Choroid plexus epithelial cell (primary cell): ENCODE results near the gene MIPOL1.

Source experiments
- DNase-seq: peaks from one replicate; pipeline ENCODE4 v3.0.0-alpha.2; 2010; ENCODE audit warnings: low read depth
- H3K4me3 ChIP-seq: 2 replicates; pipeline ENCODE4 v1.5.1; 2011; ENCODE audit warnings: low read depth, mild to moderate bottlenecking, control low read depth, low read length, moderate library complexity
- TF ChIP-seq, protein P1 (sequence below): conservative IDR thresholded peaks from 2 replicates; pipeline ENCODE4 v1.5.1; 2011; ENCODE audit warnings: low read depth, mild to moderate bottlenecking, control low read depth, inconsistent platforms, low read length, moderate library complexity

Gene MIPOL1

DNA sequence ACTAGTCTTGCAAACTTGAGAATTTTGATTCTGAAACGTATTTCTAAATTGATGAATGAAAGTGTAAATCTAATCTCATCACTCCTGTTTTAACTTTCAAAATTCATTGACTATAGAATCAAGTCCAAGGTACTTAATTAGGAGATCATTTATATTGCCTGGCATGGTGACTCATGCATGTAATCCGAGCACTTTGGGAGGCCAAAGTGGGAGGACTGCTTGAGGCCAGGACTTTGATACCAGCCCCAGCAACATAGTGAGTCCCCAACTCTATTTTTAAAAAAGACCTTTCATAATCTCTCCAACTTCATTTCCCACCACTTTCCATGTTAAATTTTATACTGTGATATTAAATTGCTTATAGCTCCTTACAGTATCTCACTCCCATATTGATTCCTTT, 3.0 kb upstream of the MIPOL1 start:
- no peak for DNase-seq
- no peak overlapping the region for H3K4me3 ChIP-seq
- TF ChIP-seq, protein P1, sequence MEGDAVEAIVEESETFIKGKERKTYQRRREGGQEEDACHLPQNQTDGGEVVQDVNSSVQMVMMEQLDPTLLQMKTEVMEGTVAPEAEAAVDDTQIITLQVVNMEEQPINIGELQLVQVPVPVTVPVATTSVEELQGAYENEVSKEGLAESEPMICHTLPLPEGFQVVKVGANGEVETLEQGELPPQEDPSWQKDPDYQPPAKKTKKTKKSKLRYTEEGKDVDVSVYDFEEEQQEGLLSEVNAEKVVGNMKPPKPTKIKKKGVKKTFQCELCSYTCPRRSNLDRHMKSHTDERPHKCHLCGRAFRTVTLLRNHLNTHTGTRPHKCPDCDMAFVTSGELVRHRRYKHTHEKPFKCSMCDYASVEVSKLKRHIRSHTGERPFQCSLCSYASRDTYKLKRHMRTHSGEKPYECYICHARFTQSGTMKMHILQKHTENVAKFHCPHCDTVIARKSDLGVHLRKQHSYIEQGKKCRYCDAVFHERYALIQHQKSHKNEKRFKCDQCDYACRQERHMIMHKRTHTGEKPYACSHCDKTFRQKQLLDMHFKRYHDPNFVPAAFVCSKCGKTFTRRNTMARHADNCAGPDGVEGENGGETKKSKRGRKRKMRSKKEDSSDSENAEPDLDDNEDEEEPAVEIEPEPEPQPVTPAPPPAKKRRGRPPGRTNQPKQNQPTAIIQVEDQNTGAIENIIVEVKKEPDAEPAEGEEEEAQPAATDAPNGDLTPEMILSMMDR: no peak

GRCh38 chr14:37195327-37195726, 2.4 kb upstream of the MIPOL1 start:
- TF ChIP-seq, protein P1: no peak
- DNase-seq: no peak
- no peak overlapping the region for H3K4me3 ChIP-seq

- no peak for DNase-seq
- TF ChIP-seq, protein P1: no peak
- peak overlapping the region; percentile 86 for H3K4me3 ChIP-seq
Measured at GRCh38 chr14:37196604-37197420, 925 bp upstream of the MIPOL1 start.

DNA sequence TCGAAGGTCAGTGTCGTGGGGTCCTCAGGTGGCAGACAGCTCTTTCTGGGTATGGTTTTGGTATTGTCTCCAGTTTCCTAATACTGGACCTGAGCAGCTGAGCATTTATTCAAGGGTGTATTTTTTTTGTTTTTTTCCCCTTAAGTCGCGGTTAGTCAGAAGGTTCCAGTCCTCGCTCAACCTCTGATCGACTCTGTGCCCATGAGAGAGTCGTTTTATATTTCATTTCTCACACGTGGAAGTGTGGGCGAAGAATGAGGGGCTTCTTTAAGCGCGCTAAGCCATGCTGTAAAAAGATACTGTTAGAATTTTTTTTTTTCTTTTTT, 499 bp downstream of the MIPOL1 start:
- no peak for DNase-seq
- TF ChIP-seq, protein P1: no peak
- peak overlapping the region; percentile 86 for H3K4me3 ChIP-seq

DNA sequence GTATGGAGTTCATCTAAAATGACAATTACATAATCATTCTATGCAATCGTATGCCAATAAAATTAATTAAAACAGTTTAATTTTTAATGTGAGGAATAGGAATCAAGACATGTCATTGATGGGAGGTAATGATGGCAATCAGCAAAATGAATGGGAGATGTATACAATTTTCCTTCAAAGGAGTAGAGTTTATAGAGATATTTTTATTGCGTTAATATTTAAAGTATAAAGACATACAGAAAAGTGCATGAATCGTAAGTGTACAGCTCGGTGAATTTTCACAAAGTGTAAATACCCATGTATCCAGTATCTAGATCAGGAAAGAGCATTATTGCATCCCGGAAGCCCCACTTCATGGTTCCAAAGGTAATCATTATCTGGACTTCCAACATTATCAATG, 1.2 kb downstream of the MIPOL1 start:
- no peak for DNase-seq
- TF ChIP-seq, protein P1: no peak
- no peak overlapping the region for H3K4me3 ChIP-seq

- H3K4me3 ChIP-seq: no peak overlapping the region
- DNase-seq: no peak
- TF ChIP-seq, protein P1: no peak
Measured at GRCh38 chr14:37201724-37202123, 4.0 kb downstream of the MIPOL1 start.

DNA sequence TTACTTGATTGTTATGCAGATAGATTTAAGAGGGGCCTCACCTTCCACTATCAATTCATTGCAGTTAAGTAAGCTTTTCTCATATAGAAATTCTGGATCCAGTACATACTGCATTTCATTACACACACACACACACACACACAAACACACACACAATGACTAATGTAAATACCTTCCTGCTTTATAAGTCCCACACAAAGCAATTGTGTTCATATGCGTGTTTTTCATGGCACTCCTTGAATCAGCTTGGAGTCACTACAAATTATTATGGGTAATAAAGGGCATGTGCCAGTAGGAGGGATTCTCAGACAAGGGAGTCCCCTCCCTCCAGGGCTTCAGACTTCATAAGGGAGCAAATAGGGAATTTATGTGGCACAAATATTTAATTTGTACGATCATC, 4.5 kb downstream of the MIPOL1 start:
- TF ChIP-seq, protein P1: no peak
- peak; percentile 20 for DNase-seq
- H3K4me3 ChIP-seq: no peak overlapping the region
